ENCODE data around the gene CFDP1.

DNA sequence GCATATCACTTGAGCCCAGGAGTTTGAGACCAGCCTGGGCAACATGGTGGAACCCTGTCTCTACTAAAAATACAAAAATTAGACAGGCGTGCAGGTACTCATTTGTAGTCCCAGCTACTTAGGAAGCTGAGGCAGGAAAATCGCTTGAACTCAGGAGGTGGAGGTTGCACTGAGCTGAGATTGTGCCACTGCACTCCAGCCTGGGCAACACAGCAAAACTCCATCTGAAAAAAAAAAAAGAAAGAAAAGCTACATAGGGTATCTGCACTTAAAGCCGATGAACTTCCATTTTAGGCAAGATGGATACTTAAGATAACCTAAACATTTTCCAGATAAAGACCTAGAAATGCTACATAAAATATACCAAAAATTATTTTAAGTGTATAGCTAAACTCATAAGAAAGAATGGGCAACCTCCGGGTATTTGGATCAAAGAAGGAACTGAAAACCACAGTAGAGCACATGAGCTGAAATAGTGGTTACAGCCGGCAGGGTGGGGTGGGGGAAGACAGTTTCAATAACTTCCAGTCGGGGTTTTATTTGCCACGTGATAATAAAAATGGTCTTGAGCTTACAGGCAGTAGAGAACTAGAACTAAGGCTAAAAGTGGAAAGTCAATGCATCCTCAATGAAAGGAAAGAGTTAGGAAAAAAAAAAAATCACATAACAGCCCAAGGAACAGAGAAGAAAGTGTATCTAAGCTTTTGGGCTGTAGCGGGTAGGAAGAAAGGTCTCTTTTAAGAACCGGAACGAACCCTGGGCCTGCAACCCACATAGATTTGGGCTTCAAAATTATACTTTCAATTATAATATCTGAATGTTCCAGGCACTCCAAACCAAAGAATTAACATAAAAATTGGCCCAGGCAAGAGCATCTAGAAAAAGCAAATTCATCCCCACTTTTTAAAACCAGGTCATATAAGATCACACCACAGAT lies 53.1 kb downstream of the CFDP1 start:
- TF ChIP-seq CTCF (IDR thresholded peaks at IDR 0.05) = no peak
- TF ChIP-seq POLR2A (IDR thresholded peaks at IDR 0.05) = no peak
